Testis (tissue), 2 donors: ENCODE results near the gene HMGN4.

Experiments
- CTCF ChIP-seq, 3 experiments: fragments of 450-650 bp in 2 of 3; fragments of 200-600 bp in 1 of 3; sonication (generic) in 1 of 3; IDR thresholded peaks; one replicate each; pipeline ENCODE4 v1.5.1; 2016 to 2019; ENCODE audit warnings: antibody characterized with exemption in 3 of 3, mild to moderate bottlenecking in 2 of 3, moderate library complexity in 1 of 3
- POLR2A ChIP-seq: fragments of 450-650 bp; IDR thresholded peaks from one replicate; pipeline ENCODE4 v1.6.1; 2017; ENCODE audit warnings: antibody characterized with exemption, mild to moderate bottlenecking, moderate library complexity

- no peak for TF ChIP-seq CTCF (IDR thresholded peaks at IDR 0.05)
- no peak for TF ChIP-seq POLR2A
Observed at GRCh38 chr6:26576407-26576843, 38.3 kb downstream of the HMGN4 start.
